ENCODE results near the gene TMEM37. TPM values are rescaled to one million over a fixed set of nuclear protein-coding genes. Genes with fewer than 3 reads are reported as not detected.

TMEM37 gene
- total RNA-seq, 4 donors from 2014 or later: 1.7 to 2.8 (median 2.2) TPM

DNA sequence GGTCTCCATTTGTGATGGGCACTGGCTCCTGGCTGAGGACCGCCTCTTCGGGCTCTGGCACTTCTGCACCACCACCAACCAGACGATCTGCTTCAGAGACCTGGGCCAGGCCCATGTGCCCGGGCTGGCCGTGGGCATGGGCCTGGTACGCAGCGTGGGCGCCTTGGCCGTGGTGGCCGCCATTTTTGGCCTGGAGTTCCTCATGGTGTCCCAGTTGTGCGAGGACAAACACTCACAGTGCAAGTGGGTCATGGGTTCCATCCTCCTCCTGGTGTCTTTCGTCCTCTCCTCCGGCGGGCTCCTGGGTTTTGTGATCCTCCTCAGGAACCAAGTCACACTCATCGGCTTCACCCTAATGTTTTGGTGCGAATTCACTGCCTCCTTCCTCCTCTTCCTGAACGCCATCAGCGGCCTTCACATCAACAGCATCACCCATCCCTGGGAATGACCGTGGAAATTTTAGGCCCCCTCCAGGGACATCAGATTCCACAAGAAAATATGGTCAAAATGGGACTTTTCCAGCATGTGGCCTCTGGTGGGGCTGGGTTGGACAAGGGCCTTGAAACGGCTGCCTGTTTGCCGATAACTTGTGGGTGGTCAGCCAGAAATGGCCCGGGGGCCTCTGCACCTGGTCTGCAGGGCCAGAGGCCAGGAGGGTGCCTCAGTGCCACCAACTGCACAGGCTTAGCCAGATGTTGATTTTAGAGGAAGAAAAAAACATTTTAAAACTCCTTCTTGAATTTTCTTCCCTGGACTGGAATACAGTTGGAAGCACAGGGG is 5.5 kb downstream of the TMEM37 start:
- Histone ChIP-seq H3K36me3 (no peaks in the 10 kb centered on the region), H3K4me1 (peaks cover 2 to 10% (median 9%) of the 10 kb centered on the region in 4 donors), H3K27me3 (no peaks in the 10 kb centered on the region), H3K27ac (replicated peaks in 1 of 4) (no peak overlapping the region), H3K4me3 (no peak overlapping the region), H3K9me3 (no peaks in the 10 kb centered on the region)
- no peak for TF ChIP-seq POLR2A (IDR thresholded peaks at IDR 0.05; ENCODE audit: low read depth)
- no peak for TF ChIP-seq EP300 (IDR thresholded peaks at IDR 0.05)
- TF ChIP-seq POLR2AphosphoS5 (IDR thresholded peaks at IDR 0.05): no peak
- TF ChIP-seq, protein P1, sequence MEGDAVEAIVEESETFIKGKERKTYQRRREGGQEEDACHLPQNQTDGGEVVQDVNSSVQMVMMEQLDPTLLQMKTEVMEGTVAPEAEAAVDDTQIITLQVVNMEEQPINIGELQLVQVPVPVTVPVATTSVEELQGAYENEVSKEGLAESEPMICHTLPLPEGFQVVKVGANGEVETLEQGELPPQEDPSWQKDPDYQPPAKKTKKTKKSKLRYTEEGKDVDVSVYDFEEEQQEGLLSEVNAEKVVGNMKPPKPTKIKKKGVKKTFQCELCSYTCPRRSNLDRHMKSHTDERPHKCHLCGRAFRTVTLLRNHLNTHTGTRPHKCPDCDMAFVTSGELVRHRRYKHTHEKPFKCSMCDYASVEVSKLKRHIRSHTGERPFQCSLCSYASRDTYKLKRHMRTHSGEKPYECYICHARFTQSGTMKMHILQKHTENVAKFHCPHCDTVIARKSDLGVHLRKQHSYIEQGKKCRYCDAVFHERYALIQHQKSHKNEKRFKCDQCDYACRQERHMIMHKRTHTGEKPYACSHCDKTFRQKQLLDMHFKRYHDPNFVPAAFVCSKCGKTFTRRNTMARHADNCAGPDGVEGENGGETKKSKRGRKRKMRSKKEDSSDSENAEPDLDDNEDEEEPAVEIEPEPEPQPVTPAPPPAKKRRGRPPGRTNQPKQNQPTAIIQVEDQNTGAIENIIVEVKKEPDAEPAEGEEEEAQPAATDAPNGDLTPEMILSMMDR (IDR thresholded peaks at IDR 0.05): no peak
- WGBS: over 99% methylated on average over 11 of the region's 22 CpGs
- intact Hi-C loops (cut with DNase I): no loop called here
- no peak for DNase-seq (ENCODE audit: extremely low spot score)

DNA sequence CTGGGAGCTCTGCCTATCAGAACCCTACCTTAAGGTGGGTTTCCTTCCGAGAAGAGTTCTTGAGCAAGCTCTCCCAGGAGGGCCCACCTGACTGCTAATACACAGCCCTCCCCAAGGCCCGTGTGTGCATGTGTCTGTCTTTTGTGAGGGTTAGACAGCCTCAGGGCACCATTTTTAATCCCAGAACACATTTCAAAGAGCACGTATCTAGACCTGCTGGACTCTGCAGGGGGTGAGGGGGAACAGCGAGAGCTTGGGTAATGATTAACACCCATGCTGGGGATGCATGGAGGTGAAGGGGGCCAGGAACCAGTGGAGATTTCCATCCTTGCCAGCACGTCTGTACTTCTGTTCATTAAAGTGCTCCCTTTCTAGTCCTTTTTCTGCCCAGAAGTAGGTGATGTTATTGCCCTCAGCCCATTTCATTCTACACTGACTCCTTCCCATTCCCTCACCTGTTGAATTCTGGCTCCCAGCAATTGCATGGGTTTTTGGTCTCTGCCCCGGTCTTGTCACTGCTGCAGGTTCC is 6.5 kb downstream of the TMEM37 start:
- intact Hi-C loops (cut with DNase I): no loop called here
- WGBS: 81% methylated on average over 5 of the region's 6 CpGs

DNA sequence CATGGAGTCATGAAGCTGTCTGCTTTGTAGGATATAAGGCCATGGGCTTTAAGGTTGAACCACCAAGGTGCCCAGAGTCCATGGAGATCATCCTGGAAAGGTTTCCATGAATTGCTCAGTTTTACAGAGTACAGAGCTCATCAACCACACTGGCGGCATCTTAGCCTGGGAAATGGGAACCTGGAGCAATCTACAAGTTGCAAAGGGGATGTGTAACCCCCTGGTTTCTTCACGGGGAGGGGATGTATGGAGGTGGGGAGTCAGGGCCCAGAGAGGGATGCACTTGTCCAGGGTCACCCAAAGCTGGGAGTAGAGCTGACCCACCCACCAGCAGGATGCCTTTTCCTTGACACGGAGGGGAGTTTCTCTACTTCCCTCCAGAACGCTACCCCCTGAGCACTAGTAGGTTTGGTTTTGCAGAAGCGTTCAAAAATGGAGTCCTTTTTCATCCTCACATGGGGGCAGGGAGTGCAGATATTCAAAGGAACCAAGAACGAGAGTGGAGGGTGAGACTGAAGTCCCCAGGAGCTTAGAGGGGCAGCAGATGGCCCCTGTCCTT is 7.2 kb downstream of the TMEM37 start:
- intact Hi-C loops (cut with DNase I): no loop called here
- 88% methylated on average over 6 of the region's 6 CpGs for WGBS
- no peak overlapping the region for H3K4me3 ChIP-seq

More for the DNA sequence above, 6.5 kb downstream of the TMEM37 start:
- TF ChIP-seq, protein P1 (IDR thresholded peaks at IDR 0.05): no peak
- TF ChIP-seq POLR2A (IDR thresholded peaks at IDR 0.05; ENCODE audit: low read depth) (no peak), POLR2AphosphoS5 (IDR thresholded peaks at IDR 0.05) (no peak), EP300 (IDR thresholded peaks at IDR 0.05) (no peak)
- no peaks in the 10 kb centered on the region for H3K27me3 ChIP-seq
- H3K36me3 ChIP-seq: no peaks in the 10 kb centered on the region
- no peak overlapping the region for H3K4me3 ChIP-seq
- H3K9me3 ChIP-seq: no peaks in the 10 kb centered on the region
- H3K4me1 ChIP-seq: no peaks in the 10 kb centered on the region
- no peak for DNase-seq (ENCODE audit: extremely low spot score)
- no peak overlapping the region for H3K27ac ChIP-seq (replicated peaks in 1 of 4)

DNA sequence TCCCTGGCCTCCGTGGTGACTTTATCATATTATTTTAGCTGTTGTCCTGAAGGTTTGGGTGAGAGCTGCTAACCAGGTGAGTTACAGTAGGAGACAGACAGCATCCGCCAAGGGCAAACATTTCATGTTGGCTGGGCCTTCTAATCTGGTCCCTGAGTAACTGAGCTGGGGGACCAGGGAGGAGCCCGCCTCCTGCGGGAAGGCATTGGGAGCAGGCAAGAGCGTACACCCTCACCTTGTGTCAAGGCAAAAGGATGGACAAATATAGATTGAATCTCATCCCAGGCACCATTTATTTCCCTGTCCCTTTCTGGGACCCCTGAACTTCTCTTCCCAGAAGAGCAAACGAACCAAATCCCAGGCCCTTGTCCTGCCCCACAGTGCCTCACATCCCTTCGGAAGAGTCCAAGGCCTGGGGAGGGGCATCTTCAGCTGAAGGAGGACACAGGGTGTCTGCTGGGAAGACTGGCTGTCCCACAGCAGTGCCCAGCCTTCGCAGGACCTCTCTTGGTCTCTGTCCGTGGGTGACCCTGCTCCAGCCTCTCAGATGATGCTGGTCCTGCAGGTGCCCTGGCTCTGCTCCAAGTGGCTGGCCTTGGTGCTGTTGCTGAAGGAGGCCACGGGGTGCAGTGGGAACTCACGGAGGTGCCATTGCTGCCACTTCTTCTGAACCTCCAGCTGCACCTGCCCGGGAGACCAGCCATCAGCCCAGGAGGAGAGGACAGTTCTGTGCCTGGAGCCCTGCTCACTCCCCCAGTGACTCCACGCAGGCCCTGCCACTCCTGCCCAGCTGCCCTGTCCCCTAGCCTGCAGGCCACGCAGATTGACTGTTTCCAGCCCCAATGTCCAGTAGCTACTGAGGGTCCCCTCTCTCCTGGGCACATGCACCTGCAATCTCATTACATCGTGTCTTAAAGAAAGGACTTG is 8.2 kb downstream of the TMEM37 start:
- 89% methylated on average over 14 of the region's 15 CpGs for WGBS
- Histone ChIP-seq H3K4me1 (no peaks in the 10 kb centered on the region), H3K27ac (replicated peaks in 1 of 4) (no peak overlapping the region), H3K9me3 (no peaks in the 10 kb centered on the region), H3K4me3 (no peak overlapping the region), H3K36me3 (no peaks in the 10 kb centered on the region), H3K27me3 (no peaks in the 10 kb centered on the region)
- TF ChIP-seq EP300 (IDR thresholded peaks at IDR 0.05) (no peak), POLR2AphosphoS5 (IDR thresholded peaks at IDR 0.05) (no peak), POLR2A (IDR thresholded peaks at IDR 0.05; ENCODE audit: low read depth) (no peak)
- TF ChIP-seq, protein P1 (IDR thresholded peaks at IDR 0.05): no peak
- DNase-seq (ENCODE audit: extremely low spot score): no peak
- intact Hi-C loops (cut with DNase I): no loop called here

More for the DNA sequence above, 7.2 kb downstream of the TMEM37 start:
- no peak for DNase-seq (ENCODE audit: extremely low spot score)
- Histone ChIP-seq H3K4me1 (no peaks in the 10 kb centered on the region), H3K36me3 (no peaks in the 10 kb centered on the region), H3K9me3 (no peaks in the 10 kb centered on the region), H3K27me3 (no peaks in the 10 kb centered on the region), H3K27ac (replicated peaks in 1 of 4) (no peak overlapping the region)
- TF ChIP-seq, protein P1 (IDR thresholded peaks at IDR 0.05): no peak
- TF ChIP-seq POLR2A (IDR thresholded peaks at IDR 0.05; ENCODE audit: low read depth) (no peak), EP300 (IDR thresholded peaks at IDR 0.05) (no peak), POLR2AphosphoS5 (IDR thresholded peaks at IDR 0.05) (no peak)
